ENCODE data around the gene KRTAP4-6. TPM values are rescaled to one million over a fixed set of nuclear protein-coding genes. Genes with fewer than 3 reads are reported as not detected.

KRTAP4-6 gene
- total RNA-seq (2016; rRNA removed; fragmentation: Illumina TruSeq; extraction: Trizol), result not detected in 2 replicates
- total RNA-seq (2016; cell fraction: cytosol; rRNA removed; fragmentation: Illumina TruSeq; extraction: Trizol; ENCODE audit: low read depth), result not detected in 2 replicates
- total RNA-seq (2016; cell fraction: insoluble cytoplasmic fraction; rRNA removed; fragmentation: Illumina TruSeq; extraction: Trizol), result not detected in 2 replicates
- not detected in 2 replicates for total RNA-seq (2016; cell fraction: membrane; rRNA removed; fragmentation: Illumina TruSeq; extraction: Trizol)
- not detected in 2 replicates for total RNA-seq (2016; cell fraction: nucleus; rRNA removed; fragmentation: Illumina TruSeq; extraction: Trizol)
- polyA plus RNA-seq (2011; rRNA removed), result not detected in 2 replicates
- polyA plus RNA-seq (2011; cell fraction: cytosol; rRNA removed), result not detected in 2 replicates
- not detected in 2 replicates for polyA plus RNA-seq (2011; cell fraction: nucleus; rRNA removed)
- not detected in 2 replicates for polyA plus RNA-seq (2012)
- polyA plus RNA-seq (2016; cell fraction: cytosol; fragmentation: Illumina TruSeq; extraction: Trizol; ENCODE audit: low read depth), result not detected in 2 replicates
- polyA plus RNA-seq (2016; cell fraction: insoluble cytoplasmic fraction; fragmentation: Illumina TruSeq; extraction: Trizol; ENCODE audit: low read depth), result not detected in 2 replicates
- not detected in 2 replicates for polyA plus RNA-seq (2016; cell fraction: membrane; fragmentation: Illumina TruSeq; extraction: Trizol; ENCODE audit: low read depth)
- polyA plus RNA-seq (2016; cell fraction: nucleus; fragmentation: Illumina TruSeq; extraction: Trizol; ENCODE audit: insufficient read depth, low read depth), result not detected in 2 replicates
- polyA minus RNA-seq (2011; rRNA and poly(A)+ RNA removed; ENCODE audit: low replicate concordance), result not detected in 2 replicates
- not detected in 2 replicates for polyA minus RNA-seq (2011; cell fraction: cytosol; rRNA and poly(A)+ RNA removed)
- polyA minus RNA-seq (2011; cell fraction: nucleus; rRNA and poly(A)+ RNA removed), result not detected in 2 replicates
- not detected for Bru-seq, nascent RNA
- BruChase-seq, experiment 1, labeled RNA remaining after a 6-hour chase, result not detected
- BruChase-seq, experiment 2, labeled RNA remaining after a 2-hour chase, result not detected
- long read RNA-seq, experiment 1, result 0 reads
- long read RNA-seq, experiment 2, result 0 reads

DNA sequence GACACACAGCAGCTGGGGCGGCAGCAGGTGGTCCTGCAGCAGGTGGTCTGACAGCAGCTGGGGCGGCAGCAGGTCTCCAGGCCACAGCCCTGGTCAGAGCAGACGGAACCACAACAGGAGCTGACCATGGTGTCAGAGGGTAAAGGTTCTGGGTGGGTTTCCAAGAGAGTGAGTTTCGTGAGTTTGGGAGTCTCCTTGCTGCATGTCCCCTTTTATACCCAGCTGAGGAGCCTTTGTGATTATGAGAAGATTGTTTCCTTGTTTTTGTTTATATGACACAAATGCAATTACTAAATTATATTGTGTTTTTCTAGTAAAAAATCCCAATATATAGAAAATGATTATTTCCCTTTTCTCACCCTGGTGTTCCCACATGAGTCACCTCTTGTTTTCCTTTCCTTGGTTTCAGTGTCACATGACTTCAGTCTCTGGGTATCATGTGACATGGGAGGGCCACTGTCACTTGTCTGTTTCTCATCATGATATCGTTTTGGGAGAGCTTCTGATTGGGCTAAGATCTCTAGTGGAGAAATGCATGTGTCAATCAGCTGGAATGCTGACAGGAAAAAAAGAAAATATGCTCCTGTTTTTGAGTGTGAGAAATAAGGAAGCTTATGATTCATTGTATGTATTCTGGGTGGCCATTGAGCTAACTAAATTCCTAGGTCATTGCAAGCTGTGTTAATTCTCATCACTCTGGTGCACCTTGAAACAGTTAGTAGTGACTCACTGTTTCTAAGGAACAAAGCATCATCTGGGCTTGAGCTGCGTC, at the start of gene KRTAP4-6:
Gene KRTAP4-6 (minus strand): TSS at position 185 of the 772 bp plus-strand sequence. CDS start 57 bp downstream, at position 128.
- ATAC-seq, result no peak
- WGBS (ENCODE audit: low lambda C conversion rate), result 11% methylated on average over 6 of the region's 6 CpGs

More for the DNA sequence above, at the start of gene KRTAP4-6:
- H3K27me3 ChIP-seq (ENCODE audit: control insufficient read depth in 1 of 2, insufficient read depth in 2 of 2, low read length in 2 of 2), result no peaks in the 10 kb centered on the region
- no peak within 1 kb of the TSS for H3K4me2 ChIP-seq (ENCODE audit: low read depth, low read length)
- H4K20me1 ChIP-seq (ENCODE audit: insufficient read depth, low read length), result no peaks in the 10 kb centered on the region
- no peak within 1 kb of the TSS for H3K27ac ChIP-seq (ENCODE audit: extremely low read length, insufficient read depth, low read length)
- H3K79me2 ChIP-seq (ENCODE audit: insufficient read depth, low read length), result no peaks in the 10 kb centered on the region
- H3K9me3 ChIP-seq (ENCODE audit: low read length), result peaks cover 43% of the 10 kb centered on the region
- FAIRE-seq, result no peak
- intact Hi-C loops (cut with micrococcal nuclease; ENCODE audit: unreplicated experiment) (no loop called here), in situ Hi-C loops (cut with HindIII; ENCODE audit: extremely low pct_ligation_motif_present, low pct_unique_long_range_greater_than_20kb) (no loop called here)
- TF ChIP-seq SRF (IDR thresholded peaks at IDR 0.05; ENCODE audit: low read depth, low read length) (no peak), ZFP1 (CRISPR knock-in tag; IDR thresholded peaks at IDR 0.05) (peak; percentile 97; the same call in 1 of the 2 replicates), RAD51 (IDR thresholded peaks at IDR 0.05; ENCODE audit: borderline replicate concordance) (peak; percentile 68; the same call in 1 of the 2 replicates)
- TF ChIP-seq, protein P1, sequence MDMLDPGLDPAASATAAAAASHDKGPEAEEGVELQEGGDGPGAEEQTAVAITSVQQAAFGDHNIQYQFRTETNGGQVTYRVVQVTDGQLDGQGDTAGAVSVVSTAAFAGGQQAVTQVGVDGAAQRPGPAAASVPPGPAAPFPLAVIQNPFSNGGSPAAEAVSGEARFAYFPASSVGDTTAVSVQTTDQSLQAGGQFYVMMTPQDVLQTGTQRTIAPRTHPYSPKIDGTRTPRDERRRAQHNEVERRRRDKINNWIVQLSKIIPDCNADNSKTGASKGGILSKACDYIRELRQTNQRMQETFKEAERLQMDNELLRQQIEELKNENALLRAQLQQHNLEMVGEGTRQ (IDR thresholded peaks at IDR 0.05; ENCODE audit: low read depth, low read length), result peak; percentile 66
- TF ChIP-seq, protein P1 (CRISPR knock-in tag; IDR thresholded peaks at IDR 0.05; ENCODE audit: borderline replicate concordance), result no peak
- ChIA-PET CTCF (ENCODE audit: low intra/inter-chr PET ratio, low total read pairs) (no interaction called here), POLR2A (no interaction called here)
- H3K9ac ChIP-seq (ENCODE audit: insufficient read depth, low read depth, low read length), result no peak within 1 kb of the TSS
- H2AFZ ChIP-seq (ENCODE audit: low read length), result no peak within 1 kb of the TSS
- no peak within 1 kb of the TSS for H3K4me3 ChIP-seq (replicated peaks in 1 of 3; ENCODE audit: insufficient read depth in 1 of 3, low read depth in 2 of 3, low read length in 3 of 3)
- H3K36me3 ChIP-seq (replicated peaks in 1 of 2; ENCODE audit: control insufficient read depth in 1 of 2, insufficient read depth in 2 of 2, low read length in 2 of 2), result no peaks in the 10 kb centered on the region
- DNase-seq (ENCODE audit: low spot score), result peak; percentile 9
- BruUV-seq (replicated peaks), result no TSS peak
- H3K4me1 ChIP-seq (ENCODE audit: insufficient read depth, low read length), result no peaks in the 10 kb centered on the region
